Kidney epithelial cell (primary cell): Measurements from ENCODE around the gene SH3GL1. TPM values are rescaled to one million over a fixed set of nuclear protein-coding genes. Genes with fewer than 3 reads are reported as not detected.

Source experiments
- DNase-seq: peaks from one replicate; pipeline ENCODE4 v3.0.0-alpha.2; 2010; ENCODE audit warnings: low read depth
- H3K27me3 ChIP-seq: 2 replicates; pipeline ENCODE4 v1.6.0; 2011; ENCODE audit warnings: low read length; ENCODE audit not compliant: control insufficient read depth, insufficient read depth
- H3K36me3 ChIP-seq: 2 replicates; pipeline ENCODE4 v1.5.1; 2011; ENCODE audit warnings: low read length; ENCODE audit not compliant: control insufficient read depth, insufficient read depth
- H3K4me3 ChIP-seq: 2 replicates; pipeline ENCODE4 v1.5.1; 2011; ENCODE audit warnings: low read depth, mild to moderate bottlenecking, control low read depth, low read length
- CTCF ChIP-seq: IDR thresholded peaks from 2 replicates; pipeline ENCODE4 v1.5.1; 2011; ENCODE audit warnings: mild to moderate bottlenecking, moderate library complexity, low read length, control low read depth, inconsistent platforms; ENCODE audit not compliant: insufficient read depth, poor library complexity, severe bottlenecking
- total RNA-seq: library from RNA; depleted of rRNA; stranded (reverse); fragments of >200 nt; gene quantifications from 2 replicates; pipeline ENCODE4 v1.2.3, GENCODE V29; 2015

The SH3GL1 gene
- total RNA-seq, 1 donor from 2014 or later = 60.9 TPM

GRCh38 chr19:4328243-4328990 lies 71.9 kb downstream of the SH3GL1 start:
- Histone ChIP-seq H3K27me3 (no peaks in the 10 kb centered on the region), H3K36me3 (peaks cover 1% of the 10 kb centered on the region), H3K4me3 (peak overlapping the region; percentile 64)
- DNase-seq = peak; percentile 37
- no peak for TF ChIP-seq CTCF

- H3K36me3 ChIP-seq = peaks cover 1% of the 10 kb centered on the region
- no peak for DNase-seq
- no peaks in the 10 kb centered on the region for H3K27me3 ChIP-seq
- H3K4me3 ChIP-seq = peak overlapping the region; percentile 38
- no peak for TF ChIP-seq CTCF
These were observed 72.5 kb downstream of the SH3GL1 start for GRCh38 chr19:4327877-4328242.

GRCh38 chr19:4327252-4327876 lies 73.0 kb downstream of the SH3GL1 start:
- Histone ChIP-seq H3K4me3 (peak overlapping the region; percentile 38), H3K36me3 (peaks cover 1% of the 10 kb centered on the region), H3K27me3 (no peaks in the 10 kb centered on the region)
- no peak for TF ChIP-seq CTCF
- no peak for DNase-seq

GRCh38 chr19:4326837-4327251 lies 73.5 kb downstream of the SH3GL1 start:
- Histone ChIP-seq H3K4me3 (no peak overlapping the region), H3K36me3 (peaks cover 1% of the 10 kb centered on the region), H3K27me3 (no peaks in the 10 kb centered on the region)
- no peak for TF ChIP-seq CTCF
- no peak for DNase-seq

GRCh38 chr19:4326215-4326836 lies 74.0 kb downstream of the SH3GL1 start:
- no peak for TF ChIP-seq CTCF
- Histone ChIP-seq H3K36me3 (peaks cover 1% of the 10 kb centered on the region), H3K4me3 (no peak overlapping the region), H3K27me3 (no peaks in the 10 kb centered on the region)
- no peak for DNase-seq
